AG09309 (cell line): ENCODE results near the gene DNAAF9.

ENCODE experiments used
- DNase-seq: peaks from one replicate; pipeline ENCODE4 v3.0.0-alpha.2; 2010; ENCODE audit warnings: low read depth
- H3K4me3 ChIP-seq: 2 replicates; pipeline ENCODE4 v1.5.1; 2011; ENCODE audit warnings: mild to moderate bottlenecking, low read depth, low read length, moderate library complexity; ENCODE audit not compliant: control insufficient read depth
- TF ChIP-seq, protein P1 (sequence below): IDR thresholded peaks from 2 replicates; pipeline ENCODE4 v1.5.1; 2011; ENCODE audit warnings: mild to moderate bottlenecking, low read depth, low read length, inconsistent platforms; ENCODE audit not compliant: insufficient read depth, control insufficient read depth; ENCODE audit errors: missing control alignments

Gene DNAAF9

DNA sequence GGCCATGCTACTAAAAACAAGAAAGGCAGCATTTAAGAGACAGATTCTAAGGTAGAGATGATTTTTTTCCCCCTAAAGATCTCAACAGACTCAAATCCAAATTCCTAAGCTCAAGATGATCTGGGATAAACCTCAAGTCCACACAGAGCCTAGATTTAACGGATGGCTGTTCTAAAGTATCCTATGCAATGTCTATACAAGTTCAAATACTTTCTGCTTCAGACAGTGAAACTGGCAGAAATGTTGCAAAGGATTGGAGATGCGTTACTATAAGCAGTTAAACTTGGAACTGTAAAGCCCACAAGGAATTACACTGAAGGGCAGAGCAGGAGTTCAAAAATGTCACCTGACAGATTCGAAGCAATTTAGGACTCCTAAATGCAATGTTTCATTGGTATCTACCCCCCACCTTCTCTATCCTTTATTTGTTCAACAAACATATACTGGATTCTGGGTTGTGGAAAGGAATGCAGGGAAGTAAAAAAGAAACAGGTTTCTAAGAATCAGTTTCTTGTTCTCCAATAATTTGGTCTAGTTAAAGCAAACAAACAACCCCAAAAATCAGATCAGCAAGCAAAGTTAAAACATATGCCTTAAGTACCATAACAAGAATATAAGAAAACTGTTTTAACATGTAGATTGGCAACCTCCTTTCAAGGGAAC lies 1.6 kb downstream of the DNAAF9 start:
- H3K4me3 ChIP-seq: peak overlapping the region; percentile 75
- no peak for DNase-seq
- TF ChIP-seq, protein P1, sequence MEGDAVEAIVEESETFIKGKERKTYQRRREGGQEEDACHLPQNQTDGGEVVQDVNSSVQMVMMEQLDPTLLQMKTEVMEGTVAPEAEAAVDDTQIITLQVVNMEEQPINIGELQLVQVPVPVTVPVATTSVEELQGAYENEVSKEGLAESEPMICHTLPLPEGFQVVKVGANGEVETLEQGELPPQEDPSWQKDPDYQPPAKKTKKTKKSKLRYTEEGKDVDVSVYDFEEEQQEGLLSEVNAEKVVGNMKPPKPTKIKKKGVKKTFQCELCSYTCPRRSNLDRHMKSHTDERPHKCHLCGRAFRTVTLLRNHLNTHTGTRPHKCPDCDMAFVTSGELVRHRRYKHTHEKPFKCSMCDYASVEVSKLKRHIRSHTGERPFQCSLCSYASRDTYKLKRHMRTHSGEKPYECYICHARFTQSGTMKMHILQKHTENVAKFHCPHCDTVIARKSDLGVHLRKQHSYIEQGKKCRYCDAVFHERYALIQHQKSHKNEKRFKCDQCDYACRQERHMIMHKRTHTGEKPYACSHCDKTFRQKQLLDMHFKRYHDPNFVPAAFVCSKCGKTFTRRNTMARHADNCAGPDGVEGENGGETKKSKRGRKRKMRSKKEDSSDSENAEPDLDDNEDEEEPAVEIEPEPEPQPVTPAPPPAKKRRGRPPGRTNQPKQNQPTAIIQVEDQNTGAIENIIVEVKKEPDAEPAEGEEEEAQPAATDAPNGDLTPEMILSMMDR: no peak

DNA sequence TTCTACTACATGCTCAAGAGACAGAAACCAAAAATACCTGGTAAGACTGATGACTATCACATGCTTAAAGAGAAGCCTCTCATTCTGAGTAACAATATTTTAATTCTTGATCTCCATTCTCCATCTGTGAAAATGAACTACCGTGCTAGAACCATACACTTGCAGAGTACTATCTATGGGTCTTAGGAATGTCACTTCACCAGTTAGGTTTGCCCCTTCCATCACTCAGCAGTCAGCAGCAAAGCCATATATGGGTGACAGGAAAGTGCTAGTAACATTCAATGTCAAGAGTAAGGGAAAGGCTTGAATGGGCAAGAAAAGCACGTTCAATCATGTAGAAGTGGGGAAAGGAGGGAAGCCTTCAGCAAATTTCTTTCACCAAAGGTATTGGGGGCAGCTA lies 2.3 kb downstream of the DNAAF9 start:
- TF ChIP-seq, protein P1: no peak
- no peak overlapping the region for H3K4me3 ChIP-seq
- DNase-seq: no peak

DNA sequence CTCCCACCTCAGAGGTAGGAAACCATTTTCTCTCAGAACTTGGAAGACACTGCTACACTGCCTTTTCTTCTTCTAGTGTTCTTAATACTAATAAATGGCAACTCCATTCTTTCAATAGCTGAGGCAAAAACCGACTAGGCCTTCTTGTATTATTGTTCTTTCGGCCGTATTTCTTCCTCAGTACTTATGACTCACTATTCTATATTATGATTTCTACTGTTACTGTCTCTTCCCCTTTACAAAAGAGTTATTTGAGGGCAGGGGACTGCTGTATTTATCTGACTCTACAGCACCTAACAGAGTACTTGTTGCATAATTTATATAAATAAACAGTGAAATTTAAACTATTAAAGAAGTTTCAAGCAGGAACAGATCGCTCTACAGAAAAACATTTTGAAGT lies 3.1 kb downstream of the DNAAF9 start:
- TF ChIP-seq, protein P1: no peak
- DNase-seq: no peak
- no peak overlapping the region for H3K4me3 ChIP-seq

DNA sequence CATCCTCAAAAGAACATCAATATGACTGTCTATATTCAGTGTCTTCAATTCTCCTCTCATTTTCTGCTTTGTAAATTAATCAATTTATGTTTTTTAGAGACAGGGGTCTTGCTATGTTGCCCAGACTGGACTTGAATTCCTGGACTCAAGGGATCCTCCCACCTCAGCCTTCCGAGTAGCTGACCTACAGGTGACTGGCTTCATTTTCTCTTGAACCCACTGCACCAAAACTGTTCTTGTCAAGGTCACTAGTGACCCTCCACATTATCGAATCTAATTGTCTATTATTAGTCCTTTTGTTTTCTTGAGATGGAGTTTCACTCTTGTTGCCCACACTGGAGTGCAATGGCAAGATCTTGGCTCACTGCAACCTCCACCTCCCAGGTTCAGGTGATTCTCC lies 3.7 kb downstream of the DNAAF9 start:
- no peak overlapping the region for H3K4me3 ChIP-seq
- no peak for DNase-seq
- TF ChIP-seq, protein P1: no peak

DNA sequence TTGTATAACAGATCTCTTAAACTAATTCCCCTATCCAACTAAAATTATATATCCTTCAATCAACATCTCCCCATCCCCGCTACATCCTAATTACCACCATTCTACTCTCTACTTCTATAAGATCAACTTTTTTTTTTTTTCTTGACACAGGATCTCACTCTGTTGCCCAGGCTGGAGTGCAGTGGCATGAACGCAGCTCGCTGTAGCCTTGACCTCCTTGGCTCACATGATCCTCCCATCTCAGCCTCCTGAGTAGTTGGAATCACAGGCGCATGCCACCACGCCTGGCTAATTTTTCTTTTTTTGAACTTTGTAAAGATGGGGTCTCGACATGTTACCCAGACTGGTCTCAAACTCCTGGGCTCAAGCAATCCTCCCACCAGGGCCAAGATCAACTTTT lies 5.0 kb downstream of the DNAAF9 start:
- no peak overlapping the region for H3K4me3 ChIP-seq
- TF ChIP-seq, protein P1: no peak
- DNase-seq: no peak

DNA sequence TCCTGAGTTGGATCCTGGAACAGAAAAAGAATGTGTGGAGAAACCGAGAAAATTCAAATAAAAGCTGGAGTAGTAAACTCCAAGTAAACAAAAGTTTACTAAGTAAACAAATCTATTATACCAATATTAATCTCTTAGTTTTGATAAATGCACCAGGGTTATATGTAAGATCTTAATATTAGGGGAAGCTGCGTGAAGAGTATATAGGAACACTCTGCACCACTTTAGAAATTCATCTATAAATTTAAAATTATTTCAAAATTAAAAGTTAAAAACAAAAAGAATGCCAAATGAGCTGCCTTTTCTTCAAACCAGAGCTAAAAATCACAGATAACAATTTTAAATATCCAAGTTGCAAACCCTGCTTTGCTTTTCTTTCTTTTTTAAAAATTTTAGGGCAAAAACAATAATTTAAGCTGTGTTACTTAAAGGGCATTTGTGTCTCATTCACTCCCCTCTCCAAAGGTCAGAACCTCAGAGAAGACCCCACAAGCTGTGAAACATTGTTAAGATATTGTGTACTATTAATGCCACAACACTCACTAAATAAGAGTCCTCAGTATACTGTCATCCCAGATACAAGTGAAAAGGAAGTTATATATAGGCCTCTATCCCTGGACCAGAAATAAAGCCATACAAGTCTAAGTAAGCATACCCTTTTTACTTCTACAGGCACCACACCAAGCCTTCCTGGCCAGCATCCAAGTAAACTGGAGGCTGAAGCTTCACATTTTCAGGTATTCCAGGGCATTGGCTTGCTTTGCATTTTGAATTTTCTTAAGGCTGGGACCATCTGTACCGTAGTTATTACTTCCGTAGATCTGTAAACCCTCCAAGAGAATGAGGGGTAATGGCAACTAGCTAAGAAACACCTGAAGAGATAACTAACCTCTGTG lies 7.0 kb downstream of the DNAAF9 start:
- no peak for DNase-seq
- H3K4me3 ChIP-seq: no peak overlapping the region
- TF ChIP-seq, protein P1: no peak
